HG03565 (cell line): ENCODE measurements around the gene HRAS.
"Not testable (repeated sequence)": the region's sequence is repeated elsewhere in the genome, so short reads cannot be mapped to it uniquely, and the experiment has no call there.

Source experiments
- ATAC-seq: cut with Tn5 transposase; IDR thresholded peaks from one replicate; pipeline ENCODE4 v1.9.1; 2021; ENCODE audit warnings: mild to moderate bottlenecking, moderate library complexity; ENCODE audit not compliant: unreplicated experiment

The HRAS gene

DNA sequence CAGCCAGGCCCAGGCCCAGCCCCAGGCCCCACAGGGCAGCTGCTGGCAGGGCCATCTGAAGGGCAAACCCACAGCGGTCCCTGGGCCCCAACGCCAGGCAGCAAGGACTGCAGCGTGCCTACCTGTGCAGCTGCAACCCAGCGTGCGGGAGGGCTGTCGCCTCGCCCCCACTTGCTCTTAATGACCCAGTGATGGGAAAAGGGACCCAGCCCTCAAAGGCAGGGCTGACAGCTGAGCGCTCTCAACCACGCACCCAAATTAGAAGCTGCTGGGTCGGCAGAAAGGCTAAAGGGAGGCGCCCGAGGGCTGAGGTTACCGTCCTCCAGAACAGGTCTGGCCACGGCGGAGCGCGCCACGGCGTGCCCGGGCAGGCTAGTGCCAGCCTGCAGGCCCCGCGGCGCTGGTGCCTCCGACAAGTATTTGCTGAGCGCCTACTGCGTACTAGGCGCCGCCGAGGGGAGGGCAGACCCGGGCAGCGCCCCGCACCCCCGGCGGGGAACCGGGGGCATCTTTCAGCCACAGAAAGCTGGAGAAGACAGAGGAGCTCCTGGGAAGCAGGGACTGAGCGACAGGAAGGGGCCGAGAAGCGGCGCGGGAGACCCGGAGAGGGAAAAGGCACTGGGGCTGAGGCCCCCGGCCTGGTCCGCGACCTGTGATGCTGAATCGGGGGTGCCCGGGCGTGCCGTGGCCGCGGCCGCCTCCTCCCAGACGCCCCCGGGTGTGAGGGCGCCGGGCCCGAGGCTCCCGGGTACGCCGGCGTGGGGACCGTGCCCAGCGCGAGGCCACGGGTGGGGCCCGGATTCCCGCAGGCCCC is 773 bp downstream of the HRAS start:
- no peak for ATAC-seq

DNA sequence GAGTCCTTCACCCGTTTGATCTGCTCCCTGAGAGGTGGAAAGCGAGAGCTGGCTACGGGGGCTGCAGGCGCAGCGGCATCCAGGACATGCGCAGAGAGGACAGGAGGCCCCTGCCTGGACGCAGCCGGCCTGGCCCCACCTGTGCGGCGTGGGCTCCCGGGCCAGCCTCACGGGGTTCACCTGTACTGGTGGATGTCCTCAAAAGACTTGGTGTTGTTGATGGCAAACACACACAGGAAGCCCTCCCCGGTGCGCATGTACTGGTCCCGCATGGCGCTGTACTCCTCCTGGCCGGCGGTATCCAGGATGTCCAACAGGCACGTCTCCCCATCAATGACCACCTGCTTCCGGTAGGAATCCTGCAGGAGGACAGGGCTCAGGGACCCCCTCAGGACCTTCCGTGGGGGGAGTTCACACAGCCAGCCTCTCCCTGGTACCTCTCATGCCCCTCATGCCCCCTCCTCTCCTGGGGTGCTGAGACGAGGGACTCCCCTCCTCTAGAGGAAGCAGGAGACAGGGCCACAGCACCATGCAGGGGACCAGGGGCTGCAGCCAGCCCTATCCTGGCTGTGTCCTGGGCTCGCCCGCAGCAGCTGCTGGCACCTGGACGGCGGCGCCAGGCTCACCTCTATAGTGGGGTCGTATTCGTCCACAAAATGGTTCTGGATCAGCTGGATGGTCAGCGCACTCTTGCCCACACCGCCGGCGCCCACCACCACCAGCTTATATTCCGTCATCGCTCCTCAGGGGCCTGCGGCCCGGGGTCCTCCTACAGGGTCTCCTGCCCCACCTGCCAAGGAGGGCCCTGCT is 1.6 kb downstream of the HRAS start:
- no peak for ATAC-seq

DNA sequence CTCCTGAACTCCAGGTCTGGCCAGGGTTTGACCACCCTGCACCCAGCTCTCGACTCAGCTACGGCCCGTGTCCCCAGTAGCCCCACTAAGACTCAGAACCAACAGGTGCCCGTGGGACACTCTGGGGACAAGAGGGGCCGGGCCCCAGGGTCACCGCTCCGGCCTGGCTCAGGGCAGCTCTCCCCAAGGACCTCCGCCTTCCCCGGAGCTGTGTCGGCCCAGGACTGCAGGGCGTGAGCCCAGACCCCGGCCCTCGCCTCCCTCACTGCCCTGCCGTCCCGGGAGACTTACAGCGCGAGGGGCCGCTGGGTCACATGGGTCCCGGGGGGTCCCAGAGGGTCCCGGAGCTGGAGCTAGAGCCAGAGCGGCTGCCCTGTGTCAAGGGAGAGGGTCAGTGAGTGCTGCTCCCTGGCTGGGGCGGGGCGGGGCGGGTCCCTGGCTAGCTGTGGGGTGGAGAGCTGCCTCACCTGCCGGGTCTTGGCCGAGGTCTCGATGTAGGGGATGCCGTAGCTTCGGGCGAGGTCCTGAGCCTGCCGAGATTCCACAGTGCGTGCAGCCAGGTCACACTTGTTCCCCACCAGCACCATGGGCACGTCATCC is 2.3 kb downstream of the HRAS start:
- no peak for ATAC-seq

DNA sequence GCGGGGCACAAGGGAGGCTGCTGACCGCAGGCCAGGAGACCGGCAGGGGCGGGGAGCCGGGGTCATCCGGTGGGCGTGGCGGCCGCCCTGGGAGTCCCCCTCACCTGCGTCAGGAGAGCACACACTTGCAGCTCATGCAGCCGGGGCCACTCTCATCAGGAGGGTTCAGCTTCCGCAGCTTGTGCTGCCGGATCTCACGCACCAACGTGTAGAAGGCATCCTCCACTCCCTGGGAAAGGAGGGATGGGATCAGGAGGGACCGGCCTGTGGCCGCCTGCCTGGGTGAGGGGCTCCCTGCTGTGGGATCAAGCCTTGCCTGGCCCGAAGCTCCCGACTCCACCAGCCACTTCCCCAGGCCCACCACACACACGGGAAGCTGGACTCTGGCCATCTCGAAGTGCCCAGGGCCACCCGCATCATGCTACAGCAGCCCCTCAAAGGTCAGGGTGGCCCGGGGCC is 2.8 kb downstream of the HRAS start:
- ATAC-seq, result no peak

DNA sequence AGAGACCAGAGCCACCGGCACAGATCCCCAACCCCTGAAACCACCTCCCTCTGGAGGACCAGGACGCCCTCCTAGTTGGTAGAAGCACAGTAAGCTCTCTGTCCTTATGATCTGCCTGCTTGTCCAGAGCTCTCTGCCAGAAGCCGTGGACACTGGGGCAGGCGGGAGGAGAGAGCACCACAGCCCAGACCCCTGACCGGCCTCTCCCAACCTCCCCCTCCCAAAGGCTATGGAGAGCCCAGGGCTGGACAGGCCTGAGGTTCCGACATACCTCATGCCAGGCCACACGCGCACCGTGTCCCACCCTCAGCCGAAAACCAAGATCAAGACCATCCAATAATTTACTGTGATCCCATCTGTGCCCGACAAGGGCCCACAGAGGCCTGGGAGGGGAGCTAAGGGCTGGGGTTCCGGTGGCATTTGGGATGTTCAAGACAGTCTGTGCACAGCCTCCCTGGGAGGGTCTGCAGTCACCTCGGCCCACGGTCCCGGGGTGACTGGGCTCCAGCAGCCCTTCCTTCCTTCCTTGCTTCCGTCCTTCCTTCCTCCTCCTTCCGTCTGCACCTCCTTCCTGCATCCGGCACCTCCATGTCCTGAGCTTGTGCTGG is 3.4 kb downstream of the HRAS start:
- ATAC-seq, result no peak

GRCh38 chr11:530960-531831 is 4.2 kb downstream of the HRAS start:
- ATAC-seq, result no peak

DNA sequence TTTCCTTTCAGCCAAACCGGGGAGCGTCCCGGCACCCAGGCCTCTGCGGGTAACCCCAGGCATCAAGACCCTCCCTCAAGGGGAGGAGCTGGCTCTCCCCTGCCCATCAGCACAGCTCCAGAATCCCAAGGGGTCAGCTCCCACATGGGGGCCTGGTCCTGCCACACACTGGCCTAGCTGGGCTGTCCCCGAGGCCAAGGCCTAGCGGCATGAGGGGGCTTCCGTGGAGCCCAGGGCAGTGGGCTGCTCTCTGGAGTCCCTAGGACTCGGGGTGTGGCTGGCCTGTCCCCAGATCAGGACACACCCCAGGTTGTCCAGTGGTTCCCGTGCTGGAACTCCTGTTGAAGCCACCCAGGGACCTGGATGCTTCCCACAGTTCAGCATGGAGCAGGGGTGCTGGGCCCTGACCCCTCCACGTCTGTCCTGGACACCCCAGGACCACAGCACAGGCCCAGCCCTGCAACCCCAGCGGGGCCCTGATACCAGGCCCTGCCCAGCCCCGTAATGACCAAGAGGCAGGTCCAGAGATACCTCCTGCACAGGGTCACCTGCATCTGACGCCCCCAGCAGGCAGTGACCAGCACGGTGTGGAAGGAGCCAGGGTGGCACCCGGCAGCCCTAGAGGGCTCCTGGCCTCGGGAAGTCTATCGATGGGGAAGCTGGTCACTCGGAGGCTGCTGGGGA is 5.5 kb downstream of the HRAS start:
- no peak for ATAC-seq

GRCh38 chr11:528815-529727 is 6.3 kb downstream of the HRAS start:
- no peak for ATAC-seq

- no peak for ATAC-seq
Measured at GRCh38 chr11:528166-528814, 7.1 kb downstream of the HRAS start.

DNA sequence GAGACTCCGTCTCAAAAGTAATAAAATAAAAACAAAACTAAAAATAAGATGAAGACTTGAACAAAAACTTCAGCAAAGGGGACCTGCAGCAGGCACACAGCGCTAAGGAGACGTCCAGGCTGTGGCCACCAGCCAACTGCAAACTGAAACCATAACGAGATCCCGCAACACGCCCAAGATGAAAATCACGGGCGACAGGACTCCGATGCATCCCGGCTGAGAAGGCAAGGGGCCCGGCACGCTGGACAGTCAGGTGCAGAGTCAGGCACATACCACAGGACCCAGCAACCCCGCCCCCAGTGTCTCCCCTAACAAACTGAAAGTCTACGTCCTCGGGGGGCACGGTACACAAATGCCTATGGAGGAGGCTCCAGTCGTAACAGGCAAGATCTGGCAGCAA is 9.2 kb downstream of the HRAS start:
- no peak for ATAC-seq

DNA sequence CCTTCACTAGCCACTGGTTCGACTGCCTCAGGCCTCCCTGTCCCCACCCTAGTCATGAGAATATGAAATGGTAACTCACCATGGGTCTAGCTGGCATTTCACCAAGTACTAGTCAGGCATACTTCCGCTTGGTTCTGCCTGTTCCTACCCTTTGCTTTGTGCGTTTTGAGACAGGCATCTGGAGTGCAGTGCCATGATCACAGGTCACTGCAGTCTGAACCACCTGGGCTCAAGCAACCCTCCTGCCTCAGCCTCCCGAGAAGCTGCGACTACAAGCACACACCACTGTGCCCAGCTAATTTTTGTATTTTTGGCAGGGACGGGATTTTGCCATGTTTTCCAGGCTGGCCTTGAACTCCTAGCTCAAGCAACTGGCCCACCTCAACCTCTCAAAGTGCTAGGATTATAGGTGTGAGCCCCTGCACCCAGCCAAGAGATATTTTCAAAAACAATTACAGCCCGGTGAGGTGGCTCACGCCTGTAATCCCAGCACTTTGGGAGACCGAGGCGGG is 14.1 kb downstream of the HRAS start:
- no peak for ATAC-seq

DNA sequence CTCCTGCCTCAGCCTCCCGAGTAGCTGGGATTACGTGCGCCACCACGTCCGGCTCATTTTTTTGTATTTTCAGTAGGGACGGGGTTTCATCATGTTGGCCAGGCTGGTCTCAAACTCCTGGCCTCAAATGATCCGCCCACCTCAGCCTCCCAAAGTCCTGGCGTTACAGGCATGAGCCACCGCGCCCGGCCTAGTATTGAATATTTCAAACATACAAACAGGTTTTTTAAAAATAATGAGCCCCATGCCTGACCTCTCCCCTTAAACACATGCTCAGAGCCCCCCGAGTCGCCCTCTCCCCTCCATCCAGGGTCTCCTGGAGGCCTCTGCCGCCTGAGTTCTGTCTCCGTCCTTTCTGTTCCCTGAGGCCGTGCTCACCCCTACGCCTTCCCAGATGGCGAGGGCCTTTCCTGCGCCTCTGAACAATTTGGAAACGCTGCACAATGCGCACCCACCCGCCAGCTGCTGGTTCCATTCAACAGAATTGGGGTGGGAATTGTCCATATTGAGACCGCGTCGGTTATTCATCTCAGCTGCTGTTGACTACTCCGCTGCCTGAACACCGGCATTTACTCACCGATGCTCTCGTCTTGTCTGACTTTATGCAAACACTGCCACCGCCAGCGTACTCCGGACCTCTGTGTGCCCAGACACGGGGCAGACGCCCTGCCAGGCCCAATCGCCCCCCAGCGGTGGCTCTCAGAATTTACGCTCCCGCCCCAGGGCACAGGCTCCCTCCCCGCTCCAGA is 14.8 kb downstream of the HRAS start:
- no peak for ATAC-seq

DNA sequence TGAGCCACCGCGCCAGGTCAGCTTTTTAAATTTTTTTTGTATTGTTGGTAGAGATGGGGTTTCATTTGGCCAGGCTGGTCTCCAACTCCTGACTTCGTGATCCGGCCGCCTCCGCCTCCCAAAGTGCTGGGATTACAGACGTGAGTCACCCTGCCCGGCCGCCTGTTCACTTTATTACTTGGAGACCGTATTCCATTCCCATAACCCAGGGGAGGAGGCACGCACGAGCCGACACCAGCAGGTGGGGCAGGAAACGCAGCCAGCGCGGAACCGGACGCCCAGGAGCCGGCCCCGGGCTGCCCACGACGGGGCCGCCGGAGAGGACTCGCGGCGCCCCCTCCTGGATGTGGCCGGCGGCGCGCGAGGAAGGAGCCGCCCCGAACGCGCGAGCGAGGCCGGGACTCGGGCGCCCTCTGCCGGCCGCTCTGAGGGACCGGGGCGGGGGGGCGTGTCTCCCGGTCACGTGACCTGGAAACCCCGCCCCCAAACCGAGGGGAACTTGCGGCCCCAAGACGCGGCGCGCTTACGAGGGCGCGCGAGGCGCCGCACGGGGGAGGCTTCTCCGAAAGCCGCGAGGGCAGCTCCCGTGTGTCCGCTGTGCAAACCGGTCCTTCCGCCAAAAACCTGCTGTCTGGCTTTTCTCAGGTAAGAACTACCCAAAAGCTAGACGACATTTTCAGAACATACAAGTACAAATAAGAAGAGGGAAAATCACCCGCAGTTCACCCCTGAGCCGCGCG is 16.7 kb downstream of the HRAS start:
- peak; percentile 70 for ATAC-seq

- not testable (repeated sequence) for ATAC-seq
Measured at GRCh38 chr11:516918-517685, 18.3 kb downstream of the HRAS start.

DNA sequence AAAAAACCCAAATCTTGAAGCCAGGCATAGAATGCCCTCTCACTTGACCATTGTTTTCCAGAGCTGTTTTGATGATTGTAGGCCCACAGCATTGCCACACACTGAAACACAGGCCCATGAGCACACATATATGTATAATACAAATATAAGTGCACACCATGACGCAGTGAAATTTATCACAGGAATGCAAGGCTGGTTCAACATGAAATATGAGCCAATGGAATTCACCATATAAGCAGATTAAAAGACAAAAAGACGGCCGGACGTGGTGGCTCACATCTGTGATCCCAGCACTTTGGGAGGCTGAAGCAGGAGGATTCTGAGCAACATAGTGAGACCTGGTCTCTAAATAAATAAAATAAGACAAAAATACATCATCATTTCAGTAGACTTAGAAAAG is 19.0 kb downstream of the HRAS start:
- ATAC-seq, result no peak

- ATAC-seq, result no peak
Measured at GRCh38 chr11:515131-515530, 20.2 kb downstream of the HRAS start.
